BJ (cell line): ENCODE data around the gene PLEKHJ1. TPM values are rescaled to one million over a fixed set of nuclear protein-coding genes. Genes with fewer than 3 reads are reported as not detected.

ENCODE experiments used
- CTCF ChIA-PET: fragments of 350-600 bp; formaldehyde crosslinking; extraction: SDS; loops from one replicate; lab custom pipeline; 2021; ENCODE audit warnings: antibody characterized with exemption, inconsistent platforms; lab: Yijun Ruan, JAX
- POLR2A ChIA-PET: fragments of 300-600 bp; sonication (Branson Sonifier 250); formaldehyde crosslinking; extraction: SDS; loops from one replicate; lab custom pipeline; 2021; ENCODE audit warnings: antibody characterized with exemption; lab: Charles Lee
- DNase-seq: peaks from one replicate; pipeline ENCODE4 v3.0.0-alpha.2; 2011; ENCODE audit warnings: low read depth
- H3K27me3 ChIP-seq: 2 replicates; pipeline ENCODE4 v1.6.0; 2011; ENCODE audit warnings: low read length; ENCODE audit not compliant: control insufficient read depth, insufficient read depth
- H3K36me3 ChIP-seq: 2 replicates; pipeline ENCODE4 v1.5.1; 2011; ENCODE audit warnings: low read length; ENCODE audit not compliant: control insufficient read depth, insufficient read depth
- H3K4me3 ChIP-seq: 2 replicates; pipeline ENCODE4 v1.5.1; 2011; ENCODE audit warnings: low read depth, mild to moderate bottlenecking, control low read depth, low read length
- polyA plus RNA-seq: library from polyadenylated mRNA; depleted of rRNA; stranded (reverse); fragments of >200 nt; gene quantifications from 2 replicates; pipeline ENCODE4 v1.2.3, GENCODE V29; 2011
- TF ChIP-seq, protein P1 (sequence below): IDR thresholded peaks from 2 replicates; pipeline ENCODE4 v1.5.1; 2011; ENCODE audit warnings: low read depth, mild to moderate bottlenecking, control low read depth, inconsistent platforms, low read length, moderate library complexity; ENCODE audit not compliant: insufficient read depth

The PLEKHJ1 gene
- polyA plus RNA-seq, 1 experiment = 65.8 TPM

DNA sequence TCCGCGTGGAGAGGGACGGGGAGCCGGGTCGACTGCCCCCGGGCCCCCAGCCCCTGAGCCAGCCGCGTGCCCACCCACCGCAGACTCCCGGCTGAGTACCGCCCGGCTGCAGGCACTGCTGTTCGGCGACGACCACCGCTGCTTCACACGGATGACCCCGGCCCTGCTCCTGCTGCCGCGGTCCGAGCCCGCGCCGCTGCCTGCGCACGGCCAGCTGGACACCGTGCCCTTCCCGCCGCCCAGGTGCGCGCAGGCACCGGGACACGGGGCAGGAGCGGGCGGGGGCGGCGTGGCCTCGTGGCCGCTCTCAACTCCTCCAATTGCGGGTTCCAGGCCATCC, 14.6 kb upstream of the PLEKHJ1 start:
- ChIA-PET POLR2A (no interaction called here), CTCF (no interaction called here)
- Histone ChIP-seq H3K36me3 (peaks cover 23% of the 10 kb centered on the region), H3K27me3 (peaks cover 14% of the 10 kb centered on the region), H3K4me3 (no peak overlapping the region)
- DNase-seq = no peak
- TF ChIP-seq, protein P1, sequence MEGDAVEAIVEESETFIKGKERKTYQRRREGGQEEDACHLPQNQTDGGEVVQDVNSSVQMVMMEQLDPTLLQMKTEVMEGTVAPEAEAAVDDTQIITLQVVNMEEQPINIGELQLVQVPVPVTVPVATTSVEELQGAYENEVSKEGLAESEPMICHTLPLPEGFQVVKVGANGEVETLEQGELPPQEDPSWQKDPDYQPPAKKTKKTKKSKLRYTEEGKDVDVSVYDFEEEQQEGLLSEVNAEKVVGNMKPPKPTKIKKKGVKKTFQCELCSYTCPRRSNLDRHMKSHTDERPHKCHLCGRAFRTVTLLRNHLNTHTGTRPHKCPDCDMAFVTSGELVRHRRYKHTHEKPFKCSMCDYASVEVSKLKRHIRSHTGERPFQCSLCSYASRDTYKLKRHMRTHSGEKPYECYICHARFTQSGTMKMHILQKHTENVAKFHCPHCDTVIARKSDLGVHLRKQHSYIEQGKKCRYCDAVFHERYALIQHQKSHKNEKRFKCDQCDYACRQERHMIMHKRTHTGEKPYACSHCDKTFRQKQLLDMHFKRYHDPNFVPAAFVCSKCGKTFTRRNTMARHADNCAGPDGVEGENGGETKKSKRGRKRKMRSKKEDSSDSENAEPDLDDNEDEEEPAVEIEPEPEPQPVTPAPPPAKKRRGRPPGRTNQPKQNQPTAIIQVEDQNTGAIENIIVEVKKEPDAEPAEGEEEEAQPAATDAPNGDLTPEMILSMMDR = no peak

DNA sequence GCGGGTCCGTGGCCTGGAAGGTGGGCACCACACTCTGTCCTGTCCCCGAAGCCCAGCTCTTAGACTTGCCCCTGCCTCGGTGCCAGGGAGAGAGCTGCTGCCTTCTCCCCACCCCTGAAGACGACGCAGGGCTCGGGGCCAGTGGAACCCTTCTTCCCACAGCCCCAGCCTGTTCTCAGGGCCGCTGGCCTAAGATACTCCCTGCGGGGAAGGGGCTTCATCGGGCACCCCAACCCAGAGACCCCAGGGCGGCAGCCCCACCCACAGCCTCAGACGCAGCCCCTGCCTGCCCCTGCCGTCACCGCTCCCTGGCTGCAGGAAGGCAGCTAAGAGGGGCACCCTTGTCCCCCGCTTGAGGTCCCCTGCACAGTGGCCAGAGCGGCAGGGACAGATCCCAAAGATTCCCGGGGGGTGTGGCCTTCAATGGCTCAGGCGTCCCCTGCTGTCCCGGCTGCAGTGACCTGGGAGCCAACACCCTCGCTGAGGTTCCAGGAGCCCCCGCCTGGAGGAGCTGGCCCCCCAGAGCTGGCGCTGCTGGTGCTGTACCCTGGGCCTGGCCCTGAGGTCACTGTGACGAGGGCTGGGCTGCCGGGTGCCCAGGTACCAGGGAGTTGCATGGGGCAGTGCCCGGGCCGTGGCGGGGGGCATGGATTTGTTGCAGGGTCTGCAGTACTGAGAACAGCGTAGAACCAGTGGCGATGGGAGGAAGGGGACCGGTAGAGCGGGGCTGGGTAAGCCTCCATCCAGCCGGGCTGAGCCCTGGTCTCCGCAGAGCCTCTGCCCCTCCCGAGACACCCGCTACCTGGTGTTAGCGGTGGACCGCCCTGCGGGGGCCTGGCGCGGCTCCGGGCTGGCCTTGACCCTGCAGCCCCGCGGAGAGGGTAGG, 14.0 kb upstream of the PLEKHJ1 start:
- CTCF ChIA-PET = interaction anchor here (0.8 kb wide), 1 partner anchor 143 kb away, joined by 3 read pairs; no protein-coding TSS in a partner anchor
- Histone ChIP-seq H3K4me3 (no peak overlapping the region), H3K27me3 (peaks cover 14% of the 10 kb centered on the region), H3K36me3 (peaks cover 29% of the 10 kb centered on the region)
- POLR2A ChIA-PET = no interaction called here
- DNase-seq = no peak
- TF ChIP-seq, protein P1 = no peak

DNA sequence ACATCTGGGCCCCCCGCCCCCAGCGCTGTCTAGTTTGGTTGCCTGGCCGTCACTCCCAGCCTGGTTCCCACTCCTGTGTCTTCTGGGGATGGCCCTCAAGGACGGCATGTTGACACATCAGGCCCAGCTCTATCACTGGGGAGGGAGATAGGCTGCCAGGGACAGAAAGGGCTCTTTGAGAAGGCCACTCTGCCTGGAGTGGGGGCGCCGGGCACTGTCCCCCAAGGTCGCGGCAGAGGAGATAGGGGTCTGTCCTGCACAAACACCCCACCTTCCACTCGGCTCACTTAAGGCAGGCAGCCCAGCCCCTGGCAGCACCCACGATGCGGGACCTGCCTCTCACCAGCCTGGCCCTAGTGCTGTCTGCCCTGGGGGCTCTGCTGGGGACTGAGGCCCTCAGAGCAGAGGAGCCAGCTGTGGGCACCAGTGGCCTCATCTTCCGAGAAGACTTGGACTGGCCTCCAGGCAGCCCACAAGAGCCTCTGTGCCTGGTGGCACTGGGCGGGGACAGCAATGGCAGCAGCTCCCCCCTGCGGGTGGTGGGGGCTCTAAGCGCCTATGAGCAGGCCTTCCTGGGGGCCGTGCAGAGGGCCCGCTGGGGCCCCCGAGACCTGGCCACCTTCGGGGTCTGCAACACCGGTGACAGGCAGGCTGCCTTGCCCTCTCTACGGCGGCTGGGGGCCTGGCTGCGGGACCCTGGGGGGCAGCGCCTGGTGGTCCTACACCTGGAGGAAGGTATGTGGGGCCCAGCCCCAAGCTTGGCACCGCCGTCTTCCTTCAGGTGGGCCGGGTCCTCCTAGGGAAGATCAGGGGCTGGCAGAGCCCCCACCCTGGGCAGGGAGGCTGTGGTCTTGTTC, 13.1 kb upstream of the PLEKHJ1 start, which contains the start of gene AMH:
Gene AMH (plus strand): TSS at position 314 of the 857 bp plus-strand sequence. CDS start 10 bp downstream, at position 324.
- no peak for DNase-seq
- POLR2A ChIA-PET = no interaction called here
- CTCF ChIA-PET = interaction anchor here (0.8 kb wide), 1 partner anchor 144 kb away, joined by 3 read pairs; no protein-coding TSS in a partner anchor

DNA sequence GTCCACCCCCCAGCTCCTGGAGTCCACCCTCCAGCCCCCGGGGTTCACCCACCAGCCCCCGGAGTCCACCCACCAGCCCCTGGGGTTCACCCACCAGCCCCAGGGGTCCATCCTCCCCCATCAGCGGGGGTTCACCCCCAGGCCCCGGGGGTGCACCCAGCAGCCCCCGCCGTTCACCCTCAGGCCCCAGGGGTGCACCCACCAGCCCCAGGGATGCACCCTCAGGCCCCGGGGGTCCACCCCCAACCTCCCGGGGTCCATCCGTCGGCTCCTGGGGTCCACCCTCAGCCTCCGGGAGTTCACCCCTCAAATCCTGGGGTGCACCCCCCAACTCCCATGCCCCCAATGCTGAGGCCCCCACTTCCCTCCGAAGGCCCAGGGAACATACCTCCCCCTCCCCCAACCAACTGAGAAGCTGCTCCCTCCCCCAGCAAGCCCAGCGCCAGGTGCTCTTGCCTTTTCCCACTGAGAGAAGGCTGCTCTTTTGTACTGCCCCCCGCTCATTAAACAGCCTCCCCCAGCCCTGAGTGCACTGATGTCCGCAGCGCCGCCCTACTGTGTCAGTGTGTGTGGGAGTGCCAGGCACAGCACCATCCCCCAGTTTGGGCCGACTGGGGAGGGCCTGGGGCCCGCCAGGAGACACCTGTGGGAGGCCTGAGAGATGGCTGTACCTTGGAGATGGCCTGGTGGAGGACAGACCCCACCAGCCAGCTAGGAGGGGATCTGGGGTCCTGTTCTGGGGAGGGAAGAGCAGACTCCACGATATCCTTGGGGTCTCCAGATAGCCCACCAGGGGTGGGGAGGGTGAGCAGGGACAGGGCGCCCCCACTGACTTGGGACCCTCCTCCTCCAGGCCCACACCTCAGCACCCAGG, 12.2 kb upstream of the PLEKHJ1 start:
- DNase-seq = no peak
- TF ChIP-seq, protein P1 = no peak
- ChIA-PET CTCF (interaction anchor here (0.7 to 1.1 kb wide), 2 partner anchors 14 to 71 kb away, joined by 3 to 4 read pairs; no protein-coding TSS in a partner anchor), POLR2A (no interaction called here)
- no peak overlapping the region for H3K4me3 ChIP-seq
- peaks cover 43% of the 10 kb centered on the region for H3K36me3 ChIP-seq
- peaks cover 12% of the 10 kb centered on the region for H3K27me3 ChIP-seq

More for the DNA sequence above, 13.1 kb upstream of the PLEKHJ1 start, which contains the start of gene AMH:
- Histone ChIP-seq H3K4me3 (no peak within 1 kb of the TSS), H3K36me3 (peaks cover 35% of the 10 kb centered on the region), H3K27me3 (peaks cover 14% of the 10 kb centered on the region)
- TF ChIP-seq, protein P1 = no peak
